ENCODE measurements around the gene UTP18.
"Not testable (repeated sequence)": the region's sequence is repeated elsewhere in the genome, so short reads cannot be mapped to it uniquely, and the experiment has no call there.

Gene UTP18

GRCh38 chr17:51259564-51260236 is 646 bp upstream of the UTP18 start, which contains the start of gene MBTD1:
TSS of gene MBTD1 (minus strand) at chr17:51260049. CDS start at chr17:51225161, 34,888 bp downstream.
- DNase-seq (ENCODE audit: low read depth, low spot score), result peak; percentile 88
- H3K4me1 ChIP-seq (ENCODE audit: insufficient read depth, insufficient read length), result no peaks in the 10 kb centered on the region
- no peaks in the 10 kb centered on the region for H3K9me3 ChIP-seq (ENCODE audit: insufficient read depth, low read length)
- peak within 1 kb of the TSS; percentile 100 for H3K9ac ChIP-seq (ENCODE audit: insufficient read length, low read depth)
- H3K4me3 ChIP-seq (ENCODE audit: insufficient read length, low read depth), result peak within 1 kb of the TSS; percentile 96
- H3K27me3 ChIP-seq (ENCODE audit: insufficient read depth, insufficient read length), result no peaks in the 10 kb centered on the region
- H3K36me3 ChIP-seq (ENCODE audit: insufficient read depth, insufficient read length, low read length), result peaks cover 66% of the 10 kb centered on the region
- no peak for TF ChIP-seq ZNF274 (IDR thresholded peaks at IDR 0.05; ENCODE audit: low read depth, low read length)
- TF ChIP-seq SUZ12 (IDR thresholded peaks at IDR 0.05; ENCODE audit: extremely low read depth, insufficient read depth, insufficient read length), result no peak
- no peak for TF ChIP-seq YY1 (IDR thresholded peaks at IDR 0.05; ENCODE audit: insufficient read depth, insufficient read length)

DNA sequence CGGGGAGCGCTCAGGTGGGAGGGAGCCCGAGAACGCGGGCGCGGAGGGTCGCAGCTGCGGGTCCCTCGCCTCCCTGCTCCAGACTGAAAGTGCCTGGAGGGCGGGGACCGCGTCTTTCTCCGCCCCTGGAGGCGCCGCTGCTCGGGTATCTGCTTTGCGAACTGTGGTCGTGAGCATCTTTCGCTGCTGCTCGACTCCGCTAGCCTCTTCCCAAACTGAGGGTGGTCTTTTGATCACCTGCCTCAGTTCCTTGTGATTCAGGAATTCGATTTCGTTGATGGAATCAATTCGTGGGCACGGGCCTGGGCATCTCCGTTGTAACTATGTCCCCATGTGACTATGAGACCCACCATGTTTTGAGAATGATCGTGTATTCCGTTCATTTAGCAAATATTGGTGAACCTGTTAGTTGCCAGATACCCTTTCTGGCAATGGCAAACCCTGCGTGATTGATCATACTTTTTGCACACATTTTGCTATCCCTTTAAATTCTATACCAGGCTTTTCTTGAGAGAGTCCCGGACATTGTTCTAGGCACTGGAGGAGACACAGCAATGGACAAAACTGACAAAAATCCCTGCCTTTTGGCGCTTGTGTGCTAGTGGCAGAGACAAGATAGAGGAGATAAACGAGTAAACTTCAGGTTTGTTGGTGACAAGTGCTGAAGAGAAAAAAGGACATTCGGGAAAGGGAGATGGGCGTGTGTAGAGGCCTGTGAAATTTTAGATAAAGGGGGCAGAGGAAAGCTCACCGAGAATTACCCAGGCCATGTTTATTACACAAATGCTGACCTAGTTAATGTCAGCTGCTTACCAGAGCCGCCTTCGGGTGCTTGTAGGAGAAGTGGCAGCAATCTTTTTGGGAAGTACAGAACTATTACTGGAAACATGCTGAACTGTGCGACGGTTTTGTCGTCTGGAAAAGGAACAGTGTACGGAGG is 948 bp downstream of the UTP18 start:
- H3K9ac ChIP-seq (ENCODE audit: insufficient read length, low read depth), result peak overlapping the region; percentile 100
- no peak for TF ChIP-seq YY1 (IDR thresholded peaks at IDR 0.05; ENCODE audit: insufficient read depth, insufficient read length)
- no peak for TF ChIP-seq SUZ12 (IDR thresholded peaks at IDR 0.05; ENCODE audit: extremely low read depth, insufficient read depth, insufficient read length)
- no peak for TF ChIP-seq ZNF274 (IDR thresholded peaks at IDR 0.05; ENCODE audit: low read depth, low read length)
- no peak for DNase-seq (ENCODE audit: low read depth, low spot score)
- H3K9me3 ChIP-seq (ENCODE audit: insufficient read depth, low read length), result no peaks in the 10 kb centered on the region
- H3K36me3 ChIP-seq (ENCODE audit: insufficient read depth, insufficient read length, low read length), result peaks cover 68% of the 10 kb centered on the region
- no peaks in the 10 kb centered on the region for H3K4me1 ChIP-seq (ENCODE audit: insufficient read depth, insufficient read length)
- H3K27me3 ChIP-seq (ENCODE audit: insufficient read depth, insufficient read length), result no peaks in the 10 kb centered on the region
- peak overlapping the region; percentile 96 for H3K4me3 ChIP-seq (ENCODE audit: insufficient read length, low read depth)

GRCh38 chr17:51263006-51263405 is 2.7 kb downstream of the UTP18 start:
- H3K27me3 ChIP-seq (ENCODE audit: insufficient read depth, insufficient read length), result no peaks in the 10 kb centered on the region
- H3K4me1 ChIP-seq (ENCODE audit: insufficient read depth, insufficient read length), result no peaks in the 10 kb centered on the region
- H3K36me3 ChIP-seq (ENCODE audit: insufficient read depth, insufficient read length, low read length), result peaks cover 67% of the 10 kb centered on the region
- no peak for DNase-seq (ENCODE audit: low read depth, low spot score)
- H3K9ac ChIP-seq (ENCODE audit: insufficient read length, low read depth), result no peak overlapping the region
- TF ChIP-seq SUZ12 (IDR thresholded peaks at IDR 0.05; ENCODE audit: extremely low read depth, insufficient read depth, insufficient read length) (no peak), YY1 (IDR thresholded peaks at IDR 0.05; ENCODE audit: insufficient read depth, insufficient read length) (no peak), ZNF274 (IDR thresholded peaks at IDR 0.05; ENCODE audit: low read depth, low read length) (no peak)
- no peak overlapping the region for H3K4me3 ChIP-seq (ENCODE audit: insufficient read length, low read depth)
- H3K9me3 ChIP-seq (ENCODE audit: insufficient read depth, low read length), result no peaks in the 10 kb centered on the region

DNA sequence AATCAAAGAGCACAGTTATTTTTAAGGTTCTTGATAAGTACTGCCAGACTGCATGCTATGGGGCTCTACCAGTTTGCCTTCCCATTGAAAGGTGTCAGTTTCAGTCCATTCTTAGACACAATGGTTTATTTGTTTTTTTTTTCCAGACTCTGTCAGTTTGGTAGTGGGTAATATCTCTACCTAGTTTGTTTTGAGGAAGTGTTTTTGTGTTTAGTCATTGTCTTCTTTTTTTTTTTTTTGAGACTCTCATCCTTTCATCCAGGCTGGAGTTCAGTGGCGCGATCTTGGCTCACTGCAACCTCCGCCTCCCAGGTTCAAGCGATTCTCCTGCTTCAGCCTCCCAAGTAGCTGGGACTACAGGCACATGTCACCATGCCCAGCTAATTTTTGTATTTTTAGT is 4.1 kb downstream of the UTP18 start:
- peaks cover 72% of the 10 kb centered on the region for H3K36me3 ChIP-seq (ENCODE audit: insufficient read depth, insufficient read length, low read length)
- H3K4me1 ChIP-seq (ENCODE audit: insufficient read depth, insufficient read length); H3K9ac ChIP-seq (ENCODE audit: insufficient read length, low read depth); H3K4me3 ChIP-seq (ENCODE audit: insufficient read length, low read depth); H3K27me3 ChIP-seq (ENCODE audit: insufficient read depth, insufficient read length); DNase-seq (ENCODE audit: low read depth, low spot score); H3K9me3 ChIP-seq (ENCODE audit: insufficient read depth, low read length): not testable (repeated sequence)

GRCh38 chr17:51269991-51270390 is 9.6 kb downstream of the UTP18 start:
- Histone ChIP-seq H3K36me3 (ENCODE audit: insufficient read depth, insufficient read length, low read length) (peaks cover 82% of the 10 kb centered on the region), H3K4me1 (ENCODE audit: insufficient read depth, insufficient read length) (no peaks in the 10 kb centered on the region), H3K27me3 (ENCODE audit: insufficient read depth, insufficient read length) (no peaks in the 10 kb centered on the region), H3K9ac (ENCODE audit: insufficient read length, low read depth) (no peak overlapping the region), H3K4me3 (ENCODE audit: insufficient read length, low read depth) (no peak overlapping the region), H3K9me3 (ENCODE audit: insufficient read depth, low read length) (no peaks in the 10 kb centered on the region)
- no peak for DNase-seq (ENCODE audit: low read depth, low spot score)
- TF ChIP-seq YY1 (IDR thresholded peaks at IDR 0.05; ENCODE audit: insufficient read depth, insufficient read length), result no peak
- no peak for TF ChIP-seq ZNF274 (IDR thresholded peaks at IDR 0.05; ENCODE audit: low read depth, low read length)
- no peak for TF ChIP-seq SUZ12 (IDR thresholded peaks at IDR 0.05; ENCODE audit: extremely low read depth, insufficient read depth, insufficient read length)

DNA sequence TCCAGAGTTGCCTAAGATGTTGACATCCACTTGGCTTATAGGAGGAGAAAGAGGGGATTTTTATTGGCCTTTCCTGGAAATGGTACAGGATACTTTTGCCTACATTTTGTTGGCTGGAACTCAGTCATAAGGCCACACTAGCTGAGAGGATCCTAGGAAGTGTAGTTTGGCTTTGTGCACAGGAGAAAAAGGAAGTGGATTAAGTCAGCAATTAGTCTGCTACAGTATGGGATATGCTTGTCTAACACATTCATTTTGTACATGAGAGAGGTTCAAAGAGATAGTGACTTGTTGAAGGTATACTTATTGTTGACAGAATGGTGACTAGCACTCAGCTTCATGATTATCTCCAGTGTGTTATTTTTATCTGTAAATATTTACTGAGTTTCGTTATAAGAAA is 10.3 kb downstream of the UTP18 start:
- Histone ChIP-seq H3K36me3 (ENCODE audit: insufficient read depth, insufficient read length, low read length) (peaks cover 84% of the 10 kb centered on the region), H3K4me1 (ENCODE audit: insufficient read depth, insufficient read length) (no peaks in the 10 kb centered on the region), H3K9me3 (ENCODE audit: insufficient read depth, low read length) (no peaks in the 10 kb centered on the region), H3K9ac (ENCODE audit: insufficient read length, low read depth) (no peak overlapping the region), H3K27me3 (ENCODE audit: insufficient read depth, insufficient read length) (no peaks in the 10 kb centered on the region), H3K4me3 (ENCODE audit: insufficient read length, low read depth) (no peak overlapping the region)
- no peak for DNase-seq (ENCODE audit: low read depth, low spot score)
- TF ChIP-seq ZNF274 (IDR thresholded peaks at IDR 0.05; ENCODE audit: low read depth, low read length), result no peak
- no peak for TF ChIP-seq SUZ12 (IDR thresholded peaks at IDR 0.05; ENCODE audit: extremely low read depth, insufficient read depth, insufficient read length)
- no peak for TF ChIP-seq YY1 (IDR thresholded peaks at IDR 0.05; ENCODE audit: insufficient read depth, insufficient read length)

GRCh38 chr17:51272812-51273211 is 12.5 kb downstream of the UTP18 start:
- Histone ChIP-seq H3K27me3 (ENCODE audit: insufficient read depth, insufficient read length) (no peaks in the 10 kb centered on the region), H3K4me1 (ENCODE audit: insufficient read depth, insufficient read length) (no peaks in the 10 kb centered on the region), H3K36me3 (ENCODE audit: insufficient read depth, insufficient read length, low read length) (peaks cover 86% of the 10 kb centered on the region), H3K9ac (ENCODE audit: insufficient read length, low read depth) (no peak overlapping the region), H3K9me3 (ENCODE audit: insufficient read depth, low read length) (no peaks in the 10 kb centered on the region), H3K4me3 (ENCODE audit: insufficient read length, low read depth) (no peak overlapping the region)
- no peak for DNase-seq (ENCODE audit: low read depth, low spot score)
- no peak for TF ChIP-seq ZNF274 (IDR thresholded peaks at IDR 0.05; ENCODE audit: low read depth, low read length)
- no peak for TF ChIP-seq SUZ12 (IDR thresholded peaks at IDR 0.05; ENCODE audit: extremely low read depth, insufficient read depth, insufficient read length)
- no peak for TF ChIP-seq YY1 (IDR thresholded peaks at IDR 0.05; ENCODE audit: insufficient read depth, insufficient read length)
